Upper lobe of right lung (tissue), 1 donor: Measurements from ENCODE around the gene TKT. TPM values are rescaled to one million over a fixed set of nuclear protein-coding genes. Genes with fewer than 3 reads are reported as not detected.

Source experiments
- ATAC-seq: fragments of 200-7000 bp; cut with Tn5 transposase; one replicate; pipeline ENCODE4 v1.9.1; 2020; ENCODE audit warnings: mild to moderate bottlenecking, moderate library complexity
- DNase-seq: peaks from one replicate; pipeline ENCODE4 v3.0.0-alpha.2; 2020
- H3K27ac ChIP-seq: fragments of 200-600 bp; one replicate; pipeline ENCODE4 v1.8.0; 2022
- H3K27me3 ChIP-seq: fragments of 200-600 bp; one replicate; pipeline ENCODE4 v1.8.0; 2022; ENCODE audit warnings: mild to moderate bottlenecking
- H3K36me3 ChIP-seq: fragments of 200-600 bp; one replicate; pipeline ENCODE4 v1.8.0; 2022
- H3K4me1 ChIP-seq: fragments of 200-600 bp; one replicate; pipeline ENCODE4 v1.8.0; 2022
- H3K4me3 ChIP-seq: fragments of 200-600 bp; one replicate; pipeline ENCODE4 v1.8.0; 2022; ENCODE audit warnings: mild to moderate bottlenecking
- H3K9me3 ChIP-seq: fragments of 200-600 bp; one replicate; pipeline ENCODE4 v1.8.0; 2022
- CTCF ChIP-seq: fragments of 200-600 bp; IDR thresholded peaks from one replicate; pipeline ENCODE4 v1.8.0; 2022; ENCODE audit warnings: antibody characterized with exemption
- intact Hi-C: fragments of 100-400 bp; cut with DNase I; formaldehyde crosslinking; loops from one replicate; pipeline ENCODE4 v1.11.0; 2022
- total RNA-seq: library from RNA; stranded (reverse); fragmentation: NEBNext Ultra II Directional; extraction: Animal tissue kit (Norgen Biotek cat#: 25700); gene quantifications from one replicate; pipeline ENCODE4 v1.2.1, GENCODE V29; 2021
- donor health status: DM: no; HTN: yes; CAD: no; lungs with severe emphysema.

TKT gene
- total RNA-seq, 1 donor from 2014 or later: 432 TPM

- peaks cover 15% of the 10 kb centered on the region for H3K36me3 ChIP-seq
- ATAC-seq (peak; percentile 49), DNase-seq (no peak)
- no peaks in the 10 kb centered on the region for H3K27me3 ChIP-seq
- no peaks in the 10 kb centered on the region for H3K9me3 ChIP-seq
- no peak overlapping the region for H3K4me3 ChIP-seq
- H3K27ac ChIP-seq: no peak overlapping the region
- H3K4me1 ChIP-seq: peaks cover 26% of the 10 kb centered on the region
- TF ChIP-seq CTCF: no peak
- intact Hi-C loops: loop anchor here (2.0 kb wide), 1 partner anchor 82 kb away; no protein-coding TSS in a partner anchor
Measured at GRCh38 chr3:53196575-53197407, 59.0 kb downstream of the TKT start.

- no peaks in the 10 kb centered on the region for H3K27me3 ChIP-seq
- no peaks in the 10 kb centered on the region for H3K9me3 ChIP-seq
- intact Hi-C loops: loop anchor here (2.0 kb wide), 1 partner anchor 81 kb away; no protein-coding TSS in a partner anchor
- ATAC-seq (peak; percentile 80), DNase-seq (peak; percentile 82)
- peaks cover 26% of the 10 kb centered on the region for H3K4me1 ChIP-seq
- peak; percentile 98 for TF ChIP-seq CTCF
- no peak overlapping the region for H3K27ac ChIP-seq
- H3K4me3 ChIP-seq: no peak overlapping the region
- peaks cover 22% of the 10 kb centered on the region for H3K36me3 ChIP-seq
Measured at GRCh38 chr3:53195602-53196574, 59.9 kb downstream of the TKT start.

GRCh38 chr3:53195066-53195450, 60.8 kb downstream of the TKT start:
- intact Hi-C loops: no loop called here
- peaks cover 30% of the 10 kb centered on the region for H3K36me3 ChIP-seq
- ATAC-seq (no peak), DNase-seq (no peak)
- no peak overlapping the region for H3K4me3 ChIP-seq
- H3K27me3 ChIP-seq: no peaks in the 10 kb centered on the region
- TF ChIP-seq CTCF: no peak
- no peak overlapping the region for H3K27ac ChIP-seq
- peaks cover 26% of the 10 kb centered on the region for H3K4me1 ChIP-seq
- no peaks in the 10 kb centered on the region for H3K9me3 ChIP-seq

- intact Hi-C loops: no loop called here
- no peak for TF ChIP-seq CTCF
- peak; percentile 1 for ATAC-seq
- peaks cover 26% of the 10 kb centered on the region for H3K4me1 ChIP-seq
- H3K4me3 ChIP-seq: no peak overlapping the region
- no peaks in the 10 kb centered on the region for H3K9me3 ChIP-seq
- no peaks in the 10 kb centered on the region for H3K27me3 ChIP-seq
- no peak for DNase-seq
- peak overlapping the region; percentile 11 for H3K27ac ChIP-seq
- peaks cover 36% of the 10 kb centered on the region for H3K36me3 ChIP-seq
Measured at GRCh38 chr3:53194210-53195065, 61.4 kb downstream of the TKT start.
